Left ventricle myocardium inferior (tissue), 1 donor: ENCODE measurements around the gene TSPAN33. TPM values are rescaled to one million over a fixed set of nuclear protein-coding genes. Genes with fewer than 3 reads are reported as not detected.
A peak's percentile ranks its signal among the peaks of the same experiment; 100 is the strongest.

Experiments
- DNase-seq: peaks from one replicate; pipeline ENCODE4 v3.0.0-alpha.2; 2020
- H3K27ac ChIP-seq: fragments of 200-600 bp; replicated peaks from 2 replicates; pipeline ENCODE4 v1.8.0; 2021
- H3K27me3 ChIP-seq: fragments of 200-600 bp; 2 replicates; pipeline ENCODE4 v1.8.0; 2021; ENCODE audit warnings: low read depth
- H3K36me3 ChIP-seq: fragments of 200-600 bp; 2 replicates; pipeline ENCODE4 v1.8.0; 2021
- H3K4me1 ChIP-seq: fragments of 200-600 bp; 2 replicates; pipeline ENCODE4 v1.8.0; 2021
- H3K4me3 ChIP-seq: fragments of 200-600 bp; 2 replicates; pipeline ENCODE4 v1.8.0; 2021; ENCODE audit warnings: mild to moderate bottlenecking, moderate library complexity
- H3K9me3 ChIP-seq: fragments of 200-600 bp; replicated peaks from 2 replicates; pipeline ENCODE4 v1.8.0; 2021
- CTCF ChIP-seq: fragments of 200-600 bp; IDR thresholded peaks from 2 replicates; pipeline ENCODE4 v1.8.0; 2021; ENCODE audit warnings: antibody characterized with exemption, mild to moderate bottlenecking, borderline replicate concordance
- intact Hi-C: fragments of 100-400 bp; cut with micrococcal nuclease; formaldehyde crosslinking; loops from one replicate; pipeline ENCODE4 v1.11.0; 2022
- total RNA-seq: library from RNA; stranded (reverse); fragmentation: NEBNext Ultra II Directional; extraction: Animal tissue kit (Norgen Biotek cat#: 25700); gene quantifications from one replicate; pipeline ENCODE4 v1.2.1, GENCODE V29; 2021
- donor health status: DM: no; HTN: yes; CAD: no; lungs with severe emphysema.

Gene TSPAN33
- total RNA-seq, 1 donor from 2014 or later = 9.7 TPM

- H3K4me1 ChIP-seq = peaks cover 28% of the 10 kb centered on the region
- intact Hi-C loops = no loop called here
- no peak for TF ChIP-seq CTCF
- no peak for DNase-seq
- no peaks in the 10 kb centered on the region for H3K36me3 ChIP-seq
- H3K27ac ChIP-seq = no peak overlapping the region
- no peaks in the 10 kb centered on the region for H3K9me3 ChIP-seq
- H3K27me3 ChIP-seq = peaks cover 21% of the 10 kb centered on the region
- H3K4me3 ChIP-seq = peak overlapping the region; percentile 86
Observed at GRCh38 chr7:129189661-129190310, 45.3 kb downstream of the TSPAN33 start.

GRCh38 chr7:129191272-129191671 lies 46.8 kb downstream of the TSPAN33 start:
- H3K4me1 ChIP-seq = peaks cover 28% of the 10 kb centered on the region
- peaks cover 21% of the 10 kb centered on the region for H3K27me3 ChIP-seq
- intact Hi-C loops = no loop called here
- DNase-seq = no peak
- H3K4me3 ChIP-seq = no peak overlapping the region
- no peak for TF ChIP-seq CTCF
- H3K36me3 ChIP-seq = no peaks in the 10 kb centered on the region
- no peak overlapping the region for H3K27ac ChIP-seq
- no peaks in the 10 kb centered on the region for H3K9me3 ChIP-seq

GRCh38 chr7:129193892-129194291 lies 49.4 kb downstream of the TSPAN33 start:
- peaks cover 8% of the 10 kb centered on the region for H3K27me3 ChIP-seq
- H3K4me1 ChIP-seq = peaks cover 18% of the 10 kb centered on the region
- no peaks in the 10 kb centered on the region for H3K9me3 ChIP-seq
- intact Hi-C loops = no loop called here
- no peak for TF ChIP-seq CTCF
- no peaks in the 10 kb centered on the region for H3K36me3 ChIP-seq
- no peak overlapping the region for H3K27ac ChIP-seq
- DNase-seq = no peak
- no peak overlapping the region for H3K4me3 ChIP-seq

GRCh38 chr7:129197771-129198170 lies 53.3 kb downstream of the TSPAN33 start:
- Histone ChIP-seq H3K4me3 (no peak overlapping the region), H3K9me3 (no peaks in the 10 kb centered on the region), H3K27ac (no peak overlapping the region), H3K36me3 (no peaks in the 10 kb centered on the region), H3K27me3 (no peaks in the 10 kb centered on the region), H3K4me1 (no peaks in the 10 kb centered on the region)
- TF ChIP-seq CTCF = no peak
- no peak for DNase-seq
- intact Hi-C loops = no loop called here

GRCh38 chr7:129199406-129199805 lies 54.9 kb downstream of the TSPAN33 start:
- no peaks in the 10 kb centered on the region for H3K4me1 ChIP-seq
- TF ChIP-seq CTCF = no peak

More at GRCh38 chr7:129199406-129199805, 54.9 kb downstream of the TSPAN33 start:
- H3K27me3 ChIP-seq = no peaks in the 10 kb centered on the region
- H3K9me3 ChIP-seq = no peaks in the 10 kb centered on the region
- intact Hi-C loops = no loop called here
- no peak for DNase-seq
- H3K36me3 ChIP-seq = no peaks in the 10 kb centered on the region
- no peak overlapping the region for H3K27ac ChIP-seq
- H3K4me3 ChIP-seq = no peak overlapping the region
